ENCODE data around the gene GLA. TPM values are rescaled to one million over a fixed set of nuclear protein-coding genes. Genes with fewer than 3 reads are reported as not detected.
A peak's percentile ranks its signal among the peaks of the same experiment; 100 is the strongest.

Gene GLA
- total RNA-seq, 1 donor from 2014 or later: 39.6 TPM

DNA sequence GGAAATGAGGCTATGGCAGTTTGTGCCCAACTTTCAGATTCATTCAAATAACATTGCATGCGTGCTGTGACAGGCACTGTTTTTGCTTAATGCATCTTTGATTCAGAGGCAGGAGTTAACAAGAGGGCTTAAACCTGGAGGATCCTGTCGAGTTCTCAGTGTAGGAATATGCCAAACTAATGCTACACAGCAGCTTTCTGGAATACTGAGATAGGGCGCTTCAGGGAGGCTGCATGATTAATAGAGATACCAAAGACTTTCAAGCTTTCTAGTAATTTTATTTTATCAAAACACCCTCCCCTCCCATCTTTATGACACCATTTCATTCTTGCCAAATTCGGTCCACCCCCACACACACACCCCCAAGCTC lies 58.5 kb downstream of the GLA start:
- Histone ChIP-seq H3K4me3 (ENCODE audit: low read depth, low read length) (peak overlapping the region; percentile 73), H3K36me3 (ENCODE audit: control insufficient read depth, insufficient read depth, low read length) (no peaks in the 10 kb centered on the region), H3K27me3 (ENCODE audit: control insufficient read depth, insufficient read depth, low read length) (no peaks in the 10 kb centered on the region)
- TF ChIP-seq, protein P1, sequence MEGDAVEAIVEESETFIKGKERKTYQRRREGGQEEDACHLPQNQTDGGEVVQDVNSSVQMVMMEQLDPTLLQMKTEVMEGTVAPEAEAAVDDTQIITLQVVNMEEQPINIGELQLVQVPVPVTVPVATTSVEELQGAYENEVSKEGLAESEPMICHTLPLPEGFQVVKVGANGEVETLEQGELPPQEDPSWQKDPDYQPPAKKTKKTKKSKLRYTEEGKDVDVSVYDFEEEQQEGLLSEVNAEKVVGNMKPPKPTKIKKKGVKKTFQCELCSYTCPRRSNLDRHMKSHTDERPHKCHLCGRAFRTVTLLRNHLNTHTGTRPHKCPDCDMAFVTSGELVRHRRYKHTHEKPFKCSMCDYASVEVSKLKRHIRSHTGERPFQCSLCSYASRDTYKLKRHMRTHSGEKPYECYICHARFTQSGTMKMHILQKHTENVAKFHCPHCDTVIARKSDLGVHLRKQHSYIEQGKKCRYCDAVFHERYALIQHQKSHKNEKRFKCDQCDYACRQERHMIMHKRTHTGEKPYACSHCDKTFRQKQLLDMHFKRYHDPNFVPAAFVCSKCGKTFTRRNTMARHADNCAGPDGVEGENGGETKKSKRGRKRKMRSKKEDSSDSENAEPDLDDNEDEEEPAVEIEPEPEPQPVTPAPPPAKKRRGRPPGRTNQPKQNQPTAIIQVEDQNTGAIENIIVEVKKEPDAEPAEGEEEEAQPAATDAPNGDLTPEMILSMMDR (IDR thresholded peaks at IDR 0.05; ENCODE audit: insufficient read depth, low read length, poor library complexity, severe bottlenecking): no peak
- DNase-seq (ENCODE audit: low read depth): no peak

DNA sequence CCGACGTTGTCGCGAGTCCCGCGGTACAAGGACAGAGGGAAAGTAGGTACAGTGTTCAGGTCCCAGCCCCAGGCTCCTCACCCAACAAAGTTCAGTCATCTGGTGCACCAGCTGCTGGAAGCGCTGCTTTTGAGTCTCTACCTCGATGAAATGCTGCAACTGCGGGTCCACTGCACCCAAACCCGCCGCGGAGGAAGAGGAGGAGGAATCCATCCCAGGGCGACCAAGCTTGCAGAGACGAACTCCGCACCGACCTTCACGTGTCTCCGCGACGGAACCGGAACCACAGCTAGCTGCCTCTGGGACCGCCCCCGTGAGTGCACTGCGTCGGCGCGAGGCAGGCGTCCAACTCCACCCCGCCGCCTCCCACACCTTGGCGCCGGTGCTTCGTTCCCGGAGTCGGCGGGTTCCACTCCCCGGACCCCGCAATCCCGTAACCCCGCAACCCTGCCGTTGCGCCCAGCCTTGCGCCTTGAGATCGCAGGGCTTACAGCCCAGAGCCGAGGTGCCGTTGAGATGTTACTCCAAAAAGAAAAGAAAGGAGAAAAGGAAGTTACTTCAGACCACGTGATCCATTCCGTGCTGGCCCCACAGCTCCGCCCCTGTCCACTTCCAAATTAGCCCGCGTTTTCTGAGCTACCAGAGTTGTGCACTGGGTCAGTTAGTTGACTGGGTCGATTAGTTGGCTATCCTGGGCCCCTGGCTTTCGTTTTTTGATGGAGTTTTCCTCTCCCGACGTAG lies 59.1 kb downstream of the GLA start, which contains the start of gene TIMM8A:
Gene TIMM8A (minus strand): TSS at position 291 of the 741 bp plus-strand sequence. CDS start 78 bp downstream, at position 213.
- peak within 1 kb of the TSS; percentile 73 for H3K4me3 ChIP-seq (ENCODE audit: low read depth, low read length)
- DNase-seq (ENCODE audit: low read depth): no peak
- TF ChIP-seq, protein P1 (IDR thresholded peaks at IDR 0.05; ENCODE audit: insufficient read depth, low read length, poor library complexity, severe bottlenecking): no peak
- H3K36me3 ChIP-seq (ENCODE audit: control insufficient read depth, insufficient read depth, low read length): no peaks in the 10 kb centered on the region
- no peaks in the 10 kb centered on the region for H3K27me3 ChIP-seq (ENCODE audit: control insufficient read depth, insufficient read depth, low read length)

DNA sequence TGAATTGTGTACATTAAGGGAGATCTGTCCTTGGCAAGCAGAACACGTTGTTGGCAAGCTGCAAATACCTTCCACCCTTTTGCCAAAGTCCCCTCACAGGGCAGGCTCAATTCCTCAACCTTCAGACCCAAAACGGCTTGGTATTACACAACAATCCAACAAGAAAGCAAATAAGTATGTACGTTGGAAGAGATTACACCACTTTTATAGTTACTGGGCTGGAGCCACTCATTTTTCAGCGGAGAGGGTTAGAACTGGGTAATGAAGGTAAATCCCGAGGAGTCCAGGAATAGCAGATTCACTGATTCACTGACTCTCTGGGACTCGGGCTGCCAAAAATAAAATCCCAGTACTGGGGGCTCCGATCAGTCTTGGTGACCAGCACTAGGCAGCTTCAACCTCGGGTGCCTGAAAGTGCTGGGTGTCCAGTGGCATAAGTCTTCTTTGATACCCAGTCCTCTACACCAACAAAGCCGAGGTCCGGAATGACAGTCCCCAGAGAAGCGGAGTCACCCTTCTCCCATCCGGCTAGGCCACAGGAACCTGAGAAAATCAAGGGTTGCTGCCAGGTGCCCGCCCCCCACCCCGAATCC lies 59.8 kb downstream of the GLA start:
- no peaks in the 10 kb centered on the region for H3K36me3 ChIP-seq (ENCODE audit: control insufficient read depth, insufficient read depth, low read length)
- TF ChIP-seq, protein P1 (IDR thresholded peaks at IDR 0.05; ENCODE audit: insufficient read depth, low read length, poor library complexity, severe bottlenecking): no peak
- DNase-seq (ENCODE audit: low read depth): no peak
- H3K27me3 ChIP-seq (ENCODE audit: control insufficient read depth, insufficient read depth, low read length): no peaks in the 10 kb centered on the region
- peak overlapping the region; percentile 73 for H3K4me3 ChIP-seq (ENCODE audit: low read depth, low read length)

Other genes with a start within 250 kb of the GLA start
- gene DRP2, start 188.1 kb downstream of the GLA start, total RNA-seq: 0.33 and 0.55 TPM in 2 replicates
- gene TAF7L, start 116.6 kb downstream of the GLA start, total RNA-seq: 0.27 and 0.33 TPM in 2 replicates
- 11.7 and 11.8 TPM in 2 replicates for gene TIMM8A, start 59.2 kb downstream of the GLA start, total RNA-seq
- gene BTK, start 21.7 kb downstream of the GLA start, total RNA-seq: not detected in 2 replicates
- 1,018 and 3,844 TPM in 2 replicates for gene RPL36A, start 16.9 kb downstream of the GLA start, total RNA-seq
- 44.7 and 51.1 TPM in 2 replicates for gene HNRNPH2, start 297 bp upstream of the GLA start, total RNA-seq
- 1.8 and 2.4 TPM in 2 replicates for gene ARMCX4, start 77.5 kb upstream of the GLA start, total RNA-seq
- 16.6 and 18.3 TPM in 2 replicates for gene ARMCX1, start 142.6 kb upstream of the GLA start, total RNA-seq
- gene ARMCX6, start 210.1 kb upstream of the GLA start, total RNA-seq: 34.4 and 36.8 TPM in 2 replicates
- gene ARMCX3, start 215.2 kb upstream of the GLA start, total RNA-seq: 50.2 and 58.0 TPM in 2 replicates